Fibroblast of peridontal ligament (primary cell): Measurements from ENCODE around the gene LASP1.

Experiments used
- DNase-seq: peaks from one replicate; pipeline ENCODE4 v3.0.0-alpha.2; 2010; ENCODE audit errors: extremely low read depth

LASP1 gene, protein sequence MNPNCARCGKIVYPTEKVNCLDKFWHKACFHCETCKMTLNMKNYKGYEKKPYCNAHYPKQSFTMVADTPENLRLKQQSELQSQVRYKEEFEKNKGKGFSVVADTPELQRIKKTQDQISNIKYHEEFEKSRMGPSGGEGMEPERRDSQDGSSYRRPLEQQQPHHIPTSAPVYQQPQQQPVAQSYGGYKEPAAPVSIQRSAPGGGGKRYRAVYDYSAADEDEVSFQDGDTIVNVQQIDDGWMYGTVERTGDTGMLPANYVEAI

DNA sequence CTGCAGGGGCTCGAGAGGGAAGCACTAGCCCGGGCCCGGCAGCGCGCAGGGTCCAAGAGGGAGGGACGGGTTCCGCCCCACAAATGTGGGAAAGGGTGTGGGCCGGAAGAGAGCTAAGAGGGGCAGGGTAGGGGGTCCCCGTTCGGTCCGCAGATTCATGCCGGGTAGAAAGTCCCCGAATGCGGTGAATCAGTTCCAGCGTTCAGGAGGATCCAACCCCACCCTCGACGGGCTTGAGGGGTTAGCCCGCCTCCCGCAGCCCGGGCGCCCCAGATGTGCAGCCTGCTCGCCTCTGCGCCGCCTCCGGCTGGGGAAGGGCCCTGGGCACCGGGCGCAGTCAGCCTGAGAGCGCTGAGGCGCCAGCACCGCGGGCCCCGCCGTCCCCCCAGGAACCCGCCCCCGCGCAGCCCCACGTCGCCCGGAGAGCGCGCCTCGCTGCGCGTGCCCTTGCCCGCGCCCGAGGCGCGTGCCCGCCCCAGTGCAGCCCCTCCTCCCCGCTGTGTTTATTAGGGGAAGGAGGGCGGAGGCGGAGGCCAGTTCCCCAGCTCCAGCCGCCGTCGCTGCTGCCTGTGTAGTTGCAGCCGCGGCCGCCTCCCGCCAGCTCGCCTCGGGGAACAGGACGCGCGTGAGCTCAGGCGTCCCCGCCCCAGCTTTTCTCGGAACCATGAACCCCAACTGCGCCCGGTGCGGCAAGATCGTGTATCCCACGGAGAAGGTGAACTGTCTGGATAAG lies at the start of gene LASP1:
LASP1 (plus strand) TSS at position 533 of the 733 bp plus-strand sequence; CDS start at position 665, 132 bp downstream.
- peak; percentile 79 for DNase-seq

DNA sequence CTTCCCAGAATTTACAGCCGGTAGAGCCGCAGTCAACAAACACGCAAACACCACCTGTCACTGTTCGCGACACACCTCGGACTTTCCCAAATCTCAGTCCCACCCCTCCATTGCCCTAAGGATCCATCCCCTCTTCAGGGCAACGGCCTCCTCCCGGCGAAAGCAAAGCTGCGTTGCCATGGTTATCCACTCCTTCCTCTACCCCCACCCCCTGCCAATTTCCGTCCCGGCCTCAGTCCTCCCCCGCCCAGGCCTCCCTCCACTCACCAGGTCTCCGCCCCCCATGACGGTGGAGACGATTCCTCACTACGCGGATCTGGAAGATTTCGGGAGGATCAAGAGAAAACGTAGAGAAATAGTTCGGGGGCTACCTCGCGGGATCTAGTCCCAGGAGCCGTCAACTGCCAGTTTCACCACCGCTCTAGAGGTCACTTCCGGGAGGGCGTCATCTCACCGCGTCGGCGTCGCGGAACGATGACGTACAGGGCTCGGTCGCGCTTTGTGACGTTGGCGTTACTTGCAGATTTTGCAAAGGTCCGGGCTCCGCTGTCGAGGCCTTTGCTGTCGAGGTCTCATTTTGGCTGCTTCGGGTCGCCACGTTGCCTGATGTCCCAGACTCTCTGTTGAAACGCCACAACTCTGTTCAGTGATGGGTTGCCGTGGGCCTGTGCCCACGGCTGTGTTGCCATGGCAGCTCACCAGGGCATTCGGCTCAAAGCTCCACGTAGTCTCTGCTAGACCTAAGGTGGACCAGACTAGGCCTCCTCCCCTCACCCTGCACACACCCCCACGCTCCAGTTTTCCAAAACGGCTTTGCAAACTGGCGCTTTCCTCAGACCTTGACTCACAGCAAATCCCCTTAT lies 44.7 kb upstream of the LASP1 start, which contains the start of gene CWC25:
CWC25 (minus strand) TSS at position 423 of the 863 bp plus-strand sequence; CDS start at position 285, 138 bp downstream.
- DNase-seq = peak; percentile 98

GRCh38 chr17:38825762-38826247 lies 44.1 kb upstream of the LASP1 start:
- DNase-seq = no peak

GRCh38 chr17:38844261-38844757 lies 25.5 kb upstream of the LASP1 start:
- DNase-seq = no peak

- DNase-seq = no peak
These were observed 21.3 kb upstream of the LASP1 start for GRCh38 chr17:38848557-38848891.

GRCh38 chr17:38848939-38849605 lies 20.8 kb upstream of the LASP1 start:
- DNase-seq = no peak

DNA sequence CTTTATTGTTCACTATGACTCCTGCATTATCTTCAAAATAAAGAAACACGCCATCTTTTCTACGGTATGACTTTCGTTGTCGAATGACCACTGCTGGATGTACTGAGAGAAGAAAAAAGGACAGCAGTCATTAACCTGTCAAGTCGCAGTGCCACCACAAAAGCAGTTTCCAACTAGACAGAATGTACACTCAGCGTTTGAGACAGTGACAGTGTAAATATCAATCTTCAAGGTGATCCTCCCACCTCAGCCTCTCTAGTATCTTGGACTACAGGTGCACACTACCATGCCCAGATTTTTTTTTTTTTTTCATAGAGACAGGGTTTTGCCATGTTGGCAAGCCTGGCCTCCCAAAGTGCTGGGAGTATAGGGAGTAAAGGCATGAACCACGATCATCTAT lies 19.5 kb upstream of the LASP1 start:
- no peak for DNase-seq

- DNase-seq = no peak
These were observed 18.4 kb upstream of the LASP1 start for GRCh38 chr17:38851434-38851833.

DNA sequence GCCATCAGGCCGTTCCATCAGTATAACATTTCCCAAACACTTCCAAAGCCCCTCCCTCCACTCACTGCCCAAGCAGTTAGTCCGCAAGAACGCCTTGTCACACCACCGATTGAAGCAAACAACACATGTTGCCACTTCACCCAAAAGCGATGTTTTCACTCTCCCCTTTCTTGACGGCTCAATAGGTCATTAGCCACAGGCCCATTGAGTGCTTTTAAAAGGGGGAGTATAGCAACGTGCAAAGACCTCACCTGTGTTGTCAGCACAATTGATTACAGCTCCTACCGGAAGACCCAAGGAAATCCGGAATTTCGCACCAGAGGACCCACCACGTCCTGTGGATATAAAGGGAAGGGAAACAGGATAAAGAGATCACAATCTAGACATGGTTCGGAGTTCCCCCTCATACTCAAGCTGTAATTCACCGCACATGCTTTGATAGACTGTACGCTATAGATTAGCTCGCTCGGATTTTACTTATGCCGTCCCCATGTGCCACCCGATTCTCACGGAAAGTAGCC lies 17.0 kb upstream of the LASP1 start:
- DNase-seq = peak; percentile 14

DNA sequence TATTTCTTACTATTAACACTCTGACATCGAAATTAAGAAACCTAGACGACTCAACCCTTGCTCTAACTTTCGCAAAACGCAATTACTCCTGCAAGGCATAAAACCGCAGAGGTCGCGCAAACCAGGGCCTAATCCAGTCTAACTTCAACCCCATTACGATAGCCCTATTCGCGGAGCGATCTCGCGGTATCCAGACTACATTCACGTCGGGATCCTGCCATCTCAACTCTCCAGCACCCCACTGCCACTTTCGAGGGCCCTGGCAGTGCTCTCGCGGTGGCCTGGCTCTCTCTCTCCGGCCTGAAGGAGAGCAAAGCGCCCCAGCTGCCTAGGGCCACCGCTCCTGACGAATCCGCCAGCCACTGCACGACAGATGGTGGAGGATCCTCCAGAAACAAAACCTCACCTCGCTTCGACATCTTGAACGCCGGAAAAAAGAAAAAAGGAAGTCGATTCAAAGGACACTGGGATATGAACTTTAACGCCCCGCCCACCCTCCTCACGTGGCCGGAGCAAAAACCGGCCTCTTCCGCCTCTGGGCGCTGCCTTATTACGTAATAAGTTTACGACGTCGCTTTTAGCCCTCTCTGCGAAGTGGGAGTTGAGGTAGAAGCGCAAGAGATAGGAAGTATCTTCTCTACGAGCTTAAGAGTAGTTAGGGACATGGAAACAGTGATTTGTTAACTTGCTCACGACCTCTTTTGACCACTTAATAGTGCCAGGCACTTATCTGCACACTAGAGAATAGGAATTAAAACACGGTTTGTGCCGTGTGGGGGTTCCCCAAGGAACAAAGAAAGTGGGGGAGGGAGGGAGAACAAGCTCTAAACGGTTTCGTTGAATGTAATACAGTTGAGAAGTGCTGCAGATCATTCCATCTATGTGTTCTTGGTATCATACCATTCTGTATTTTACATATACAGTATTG lies 16.3 kb upstream of the LASP1 start, which contains the start of gene RPL23:
RPL23 (minus strand) TSS at position 430 of the 928 bp plus-strand sequence; CDS start at position 419, 11 bp downstream.
- peak; percentile 98 for DNase-seq

- DNase-seq = peak; percentile 90
These were observed 14.7 kb upstream of the LASP1 start for GRCh38 chr17:38855101-38855714.

DNA sequence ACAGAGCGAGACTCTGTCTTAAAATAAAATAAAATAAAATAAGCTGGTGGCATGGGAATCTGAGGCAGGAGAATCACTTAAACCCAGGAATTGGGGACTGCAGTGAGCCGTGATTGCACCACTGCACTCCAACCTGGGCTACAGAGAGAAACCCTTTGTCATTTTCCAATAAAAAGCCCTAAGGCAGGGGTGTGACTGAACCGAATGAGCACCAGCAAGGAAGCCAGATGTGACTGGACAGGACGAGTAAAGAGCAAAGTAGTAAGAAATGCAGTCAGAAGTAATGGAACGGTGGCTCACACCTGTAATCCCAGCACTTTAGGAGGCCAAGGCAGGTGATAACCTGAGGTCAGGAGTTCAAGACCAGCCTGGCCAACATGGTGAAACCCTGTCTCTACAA lies 12.6 kb upstream of the LASP1 start:
- DNase-seq = no peak

GRCh38 chr17:38861399-38861843 lies 8.4 kb upstream of the LASP1 start:
- peak; percentile 22 for DNase-seq

DNA sequence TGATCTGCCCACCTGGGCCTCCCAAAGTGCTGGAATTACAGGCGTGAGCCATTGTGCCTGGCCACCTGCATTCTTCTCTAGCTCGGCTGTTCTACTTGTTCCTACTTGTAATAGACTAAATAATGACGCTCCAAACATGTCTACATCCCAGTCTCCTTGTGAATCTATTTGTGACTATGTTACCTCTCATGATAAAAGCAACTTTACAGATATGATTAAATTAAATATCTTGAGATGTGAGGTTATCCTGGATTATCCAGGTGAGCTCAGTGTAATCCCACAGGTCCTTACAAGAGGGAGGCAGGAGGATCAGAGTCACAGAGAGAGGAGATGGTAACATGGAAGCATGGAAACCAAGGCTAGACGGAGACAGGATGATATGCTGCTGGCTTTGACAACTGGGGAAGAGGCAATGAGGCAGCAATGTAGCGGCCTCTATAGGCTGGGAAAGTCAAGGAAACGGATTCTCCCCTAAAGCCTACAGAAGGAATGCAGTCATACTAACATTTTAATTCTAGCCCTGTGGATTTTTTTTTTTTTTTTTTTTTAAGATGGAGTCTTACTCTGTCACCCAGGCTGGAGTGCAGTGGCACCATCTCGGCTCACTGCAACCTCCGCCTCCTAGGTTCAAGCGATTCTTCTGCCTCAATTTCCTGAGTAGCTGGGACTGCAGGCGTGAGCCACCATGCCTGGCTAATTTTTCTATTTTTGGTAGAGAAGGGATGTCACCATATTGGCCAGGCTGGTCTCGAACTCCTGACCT lies 5.0 kb upstream of the LASP1 start:
- peak; percentile 48 for DNase-seq

DNA sequence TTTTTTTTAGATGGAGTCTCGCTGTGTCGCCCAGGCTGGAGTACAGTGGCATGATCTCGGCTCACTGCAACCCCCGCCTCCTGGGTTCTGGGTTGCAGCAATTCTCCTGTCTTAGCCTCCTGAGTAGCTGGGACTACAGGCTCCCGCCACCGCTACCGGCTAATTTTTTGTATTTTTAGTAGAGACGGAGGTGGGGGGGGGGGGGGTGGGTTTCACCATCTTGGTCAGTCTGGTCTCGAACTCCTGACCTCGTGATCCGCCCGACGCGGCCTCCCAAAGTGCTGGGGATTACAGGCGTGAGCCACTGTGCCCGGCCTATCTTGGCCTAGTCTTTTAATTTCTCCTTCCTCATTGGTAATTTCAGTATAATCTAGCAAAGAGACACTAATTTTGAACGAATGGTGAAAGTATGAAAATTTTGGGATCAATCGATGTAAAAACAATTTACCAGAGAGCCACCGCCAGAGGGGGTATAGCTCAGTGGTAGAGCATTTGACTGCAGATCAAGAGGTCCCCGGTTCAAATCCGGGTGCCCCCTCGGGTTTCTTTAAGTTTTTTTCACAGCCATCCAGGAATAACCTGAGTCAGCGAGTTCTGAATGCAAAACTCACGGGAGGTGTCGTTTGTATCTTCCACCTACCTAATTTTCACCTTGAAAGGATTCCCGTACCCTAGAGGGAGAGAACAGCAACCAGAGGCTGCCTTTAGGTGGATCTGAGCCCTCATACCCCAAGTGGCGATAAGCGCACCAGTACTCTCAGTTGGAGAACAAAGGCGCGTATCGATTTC lies 2.5 kb upstream of the LASP1 start:
- peak; percentile 68 for DNase-seq

GRCh38 chr17:38867968-38868816 lies 1.7 kb upstream of the LASP1 start:
- DNase-seq = peak; percentile 81
